ENCODE results near the gene EPHA4.

Gene EPHA4

GRCh38 chr2:221572219-221572820 is at the start of gene EPHA4:
Gene EPHA4, minus strand, starts transcription at chr2:221572304. Its CDS starts 56 bp downstream, at chr2:221572248.
- peak; percentile 82 to 94 (median 90) for DNase-seq

- no peak for DNase-seq
Observed at GRCh38 chr2:221618007-221618406, 45.9 kb upstream of the EPHA4 start.

- DNase-seq: no peak
Observed at GRCh38 chr2:221616561-221616960, 44.5 kb upstream of the EPHA4 start.

- DNase-seq: no peak
Observed at GRCh38 chr2:221614274-221614673, 42.2 kb upstream of the EPHA4 start.

DNA sequence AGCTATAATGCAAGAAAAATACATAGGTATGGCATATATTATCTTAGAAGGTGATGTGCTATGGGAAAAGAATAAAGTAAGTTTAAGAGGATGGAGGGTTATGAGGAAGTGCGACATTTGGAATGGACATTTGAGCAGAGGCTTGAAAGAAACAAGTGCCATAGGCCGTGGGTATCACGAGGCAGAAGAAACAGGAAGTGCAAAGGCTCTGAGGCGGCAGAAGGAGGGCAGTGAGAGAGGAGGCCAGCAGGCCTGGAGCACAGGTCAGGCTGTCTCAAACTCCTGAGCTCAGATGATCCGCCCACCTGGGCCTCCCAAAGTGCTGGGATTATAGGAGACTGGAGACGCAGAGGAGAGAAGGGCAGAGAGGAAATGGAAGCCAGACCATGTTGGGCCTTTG is 40.7 kb upstream of the EPHA4 start:
- no peak for DNase-seq

DNA sequence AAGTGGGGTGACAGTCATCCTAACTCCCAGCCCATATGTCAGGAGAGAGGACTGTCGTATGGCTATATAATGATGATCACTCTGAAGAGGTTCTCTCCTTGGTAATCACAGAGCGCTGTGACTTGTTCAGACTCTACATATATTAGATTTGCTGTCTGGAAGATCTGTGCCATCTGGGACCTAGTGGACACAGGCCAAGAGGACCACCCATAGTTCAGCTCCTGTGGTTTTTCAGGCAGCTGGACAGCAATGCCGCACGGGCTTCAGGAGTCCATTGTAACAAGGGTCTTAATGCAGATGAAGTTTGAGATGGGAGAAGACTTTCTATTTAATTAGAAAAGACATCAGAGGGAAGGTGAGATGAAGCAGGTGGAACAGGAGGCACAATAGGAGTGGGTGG is 40.1 kb upstream of the EPHA4 start:
- DNase-seq: no peak

DNA sequence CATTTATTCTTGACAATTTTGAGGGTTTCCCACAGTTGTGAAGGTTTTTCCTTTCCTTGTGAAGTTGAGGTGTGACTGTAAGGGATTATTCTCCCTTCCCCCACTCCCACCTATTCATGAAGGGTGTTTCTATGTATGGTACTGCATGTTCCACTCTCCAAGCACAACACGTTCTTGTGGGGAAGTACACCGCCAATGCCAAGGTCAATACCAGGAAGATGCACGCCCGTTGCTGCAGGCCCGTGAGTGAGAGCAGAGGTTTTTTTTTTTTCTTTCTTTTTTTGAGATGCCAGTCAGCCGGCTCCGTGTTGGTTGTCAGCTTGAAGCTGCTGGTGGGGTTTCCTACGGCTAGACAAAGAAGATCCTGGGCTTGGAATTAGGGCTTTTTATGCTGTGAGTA is 38.6 kb upstream of the EPHA4 start:
- no peak for DNase-seq

- no peak for DNase-seq
Observed at GRCh38 chr2:221610255-221610654, 38.2 kb upstream of the EPHA4 start.

- DNase-seq: no peak
Observed at GRCh38 chr2:221608442-221608841, 36.3 kb upstream of the EPHA4 start.

GRCh38 chr2:221606424-221606823 is 34.3 kb upstream of the EPHA4 start:
- DNase-seq: no peak

DNA sequence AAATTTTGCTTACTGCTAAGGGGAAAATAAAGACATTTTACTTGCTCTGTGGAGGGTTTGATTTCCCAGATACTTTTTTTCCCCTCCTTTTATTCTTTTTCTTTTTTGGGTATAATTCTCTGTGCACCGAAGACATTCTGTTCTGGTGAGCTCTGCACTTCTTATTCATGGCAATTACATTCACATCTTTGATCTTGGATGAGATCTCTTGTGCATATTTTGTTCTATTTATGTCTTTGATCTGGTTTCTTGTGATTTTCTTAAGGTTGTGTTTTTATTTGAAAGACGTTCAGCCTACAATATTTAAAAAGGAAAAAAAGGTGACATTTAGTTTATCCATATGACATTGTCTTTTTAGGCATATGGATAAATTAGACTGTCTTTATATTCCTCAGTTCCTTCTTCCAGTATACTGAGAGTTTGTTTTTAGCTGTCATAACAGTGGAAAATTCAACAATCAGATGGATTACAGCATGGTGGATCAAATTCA is 33.7 kb upstream of the EPHA4 start:
- DNase-seq: no peak

DNA sequence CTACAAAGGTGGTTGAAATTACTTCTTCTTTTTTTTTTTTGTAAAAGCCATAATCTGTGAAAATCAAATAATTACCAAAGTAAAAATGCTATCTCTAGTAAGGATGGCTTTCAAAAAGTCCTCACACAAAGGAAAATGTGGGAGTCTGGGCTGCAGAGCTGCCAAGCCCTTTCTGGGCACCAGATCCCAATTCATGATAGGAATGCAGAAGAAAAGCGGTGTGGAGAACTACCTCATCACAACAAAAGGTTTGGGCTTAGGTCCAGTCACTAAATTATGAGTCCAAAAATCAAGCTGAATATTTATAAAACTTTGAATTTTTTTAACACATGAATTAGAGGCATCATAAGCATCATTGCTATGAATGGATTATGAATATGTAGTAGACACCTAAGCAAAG is 30.8 kb upstream of the EPHA4 start:
- DNase-seq: no peak

GRCh38 chr2:221601376-221601775 is 29.3 kb upstream of the EPHA4 start:
- DNase-seq: no peak

DNA sequence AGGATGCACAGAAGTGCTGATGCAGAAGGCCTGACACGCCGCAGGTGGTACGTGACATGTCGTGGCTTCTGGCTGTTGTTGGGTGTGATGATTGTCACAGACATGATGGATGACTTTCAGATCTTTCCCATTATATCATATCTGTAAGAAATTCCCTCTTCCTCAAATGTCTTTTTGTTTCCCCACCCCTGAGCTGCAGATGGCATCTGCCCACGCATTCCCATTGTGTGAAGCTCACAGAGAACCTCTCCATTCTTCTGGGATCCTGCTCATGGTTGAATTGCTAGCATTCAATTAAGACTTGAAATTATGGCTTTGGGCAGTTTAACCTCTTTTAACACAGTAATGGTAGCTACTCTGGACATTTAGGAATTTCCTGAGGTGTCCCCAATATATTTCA is 28.3 kb upstream of the EPHA4 start:
- DNase-seq: no peak

GRCh38 chr2:221596192-221596591 is 24.1 kb upstream of the EPHA4 start:
- DNase-seq: peak in 1 of 3 donors; percentile 2

- no peak for DNase-seq
Observed at GRCh38 chr2:221590861-221591365, 18.8 kb upstream of the EPHA4 start.

GRCh38 chr2:221589696-221590095 is 17.6 kb upstream of the EPHA4 start:
- no peak for DNase-seq

DNA sequence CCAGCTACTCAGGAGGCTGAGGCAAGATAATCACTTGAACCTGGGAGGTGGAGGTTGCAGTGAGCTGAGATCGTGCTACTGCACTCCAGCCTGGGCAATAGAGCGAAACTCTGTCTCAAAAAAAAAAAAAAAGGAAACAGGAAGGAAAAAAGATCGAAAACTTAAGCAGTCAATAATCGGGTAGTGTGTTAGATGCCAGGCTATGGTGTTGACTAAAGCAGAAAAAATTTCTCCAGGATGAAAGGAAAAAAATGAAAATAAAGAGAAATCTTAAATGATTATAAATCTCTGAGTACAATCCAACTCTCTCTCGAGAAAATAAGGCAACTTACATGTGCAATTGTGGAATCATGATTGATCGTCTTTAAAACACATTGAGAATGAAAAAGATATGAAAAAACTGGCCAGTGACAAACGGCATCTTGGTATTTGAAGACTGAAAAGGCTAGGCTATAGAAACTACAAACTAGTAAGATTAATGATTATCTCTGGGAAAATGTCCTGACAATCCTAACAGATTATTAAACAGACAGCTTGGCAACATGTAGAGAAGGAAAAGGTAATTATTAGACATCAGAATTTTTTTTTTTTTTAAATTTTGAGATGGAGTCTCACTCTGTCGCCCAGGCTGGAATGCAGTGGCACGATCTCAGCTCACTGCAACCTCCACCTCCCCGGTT is 16.3 kb upstream of the EPHA4 start:
- no peak for DNase-seq

GRCh38 chr2:221581986-221582385 is 9.9 kb upstream of the EPHA4 start:
- no peak for DNase-seq

DNA sequence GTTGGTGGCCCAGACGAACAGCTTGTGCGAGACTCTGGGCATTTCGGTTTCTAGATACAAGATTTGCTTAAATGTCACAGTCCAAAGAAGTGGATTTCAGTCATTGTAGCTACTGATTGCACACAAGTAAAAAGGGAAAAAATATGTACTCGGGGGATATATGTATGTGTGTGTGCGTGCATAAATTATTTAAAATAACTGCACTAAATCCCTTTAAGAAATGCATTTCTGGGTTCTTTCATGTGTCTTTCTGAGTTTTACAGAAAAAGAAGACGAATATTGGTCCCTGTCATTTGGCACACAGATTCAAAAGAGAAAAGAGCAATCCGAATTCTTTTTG is 2.1 kb upstream of the EPHA4 start:
- DNase-seq: no peak

DNA sequence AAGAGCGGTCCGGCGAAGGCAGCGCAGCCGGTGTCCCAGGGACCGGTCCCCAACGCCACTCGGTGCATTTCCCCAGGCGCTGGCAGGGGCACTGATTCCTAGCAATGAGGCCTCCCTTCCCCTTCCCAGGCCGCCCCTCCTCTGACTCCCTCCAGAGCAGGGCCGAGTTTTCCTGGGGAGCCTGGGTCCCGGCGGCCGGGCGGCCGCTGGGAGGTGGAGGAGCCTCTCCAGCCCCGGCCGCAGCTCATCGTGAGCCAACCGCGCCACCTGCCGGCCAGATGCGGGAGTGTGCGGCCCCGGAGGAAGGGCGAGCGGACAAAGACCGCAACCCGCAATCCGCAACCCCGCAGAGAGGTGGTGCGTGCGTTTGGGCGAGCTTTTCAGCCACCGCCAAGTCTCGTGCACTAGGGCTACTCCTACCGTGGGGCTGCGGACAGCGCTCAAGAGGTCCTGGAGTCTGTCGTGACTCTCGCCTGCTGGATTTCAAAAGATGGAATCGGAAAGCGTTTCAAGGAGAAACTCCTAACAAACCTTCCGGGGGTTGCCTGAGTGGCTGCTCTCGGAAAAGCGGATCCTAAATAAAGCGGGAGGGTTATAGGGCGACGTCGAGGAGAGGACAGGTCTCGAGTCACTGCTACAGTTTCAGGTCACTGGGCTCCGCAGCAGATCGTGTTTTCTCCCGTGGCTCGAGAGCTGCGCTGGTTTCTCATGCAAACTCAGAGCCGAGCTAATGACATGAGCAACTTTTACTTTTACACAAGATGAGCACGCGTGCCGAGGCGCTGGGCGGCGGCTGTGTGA is 1.5 kb upstream of the EPHA4 start:
- DNase-seq: peak; percentile 79 to 92 (median 88)

DNA sequence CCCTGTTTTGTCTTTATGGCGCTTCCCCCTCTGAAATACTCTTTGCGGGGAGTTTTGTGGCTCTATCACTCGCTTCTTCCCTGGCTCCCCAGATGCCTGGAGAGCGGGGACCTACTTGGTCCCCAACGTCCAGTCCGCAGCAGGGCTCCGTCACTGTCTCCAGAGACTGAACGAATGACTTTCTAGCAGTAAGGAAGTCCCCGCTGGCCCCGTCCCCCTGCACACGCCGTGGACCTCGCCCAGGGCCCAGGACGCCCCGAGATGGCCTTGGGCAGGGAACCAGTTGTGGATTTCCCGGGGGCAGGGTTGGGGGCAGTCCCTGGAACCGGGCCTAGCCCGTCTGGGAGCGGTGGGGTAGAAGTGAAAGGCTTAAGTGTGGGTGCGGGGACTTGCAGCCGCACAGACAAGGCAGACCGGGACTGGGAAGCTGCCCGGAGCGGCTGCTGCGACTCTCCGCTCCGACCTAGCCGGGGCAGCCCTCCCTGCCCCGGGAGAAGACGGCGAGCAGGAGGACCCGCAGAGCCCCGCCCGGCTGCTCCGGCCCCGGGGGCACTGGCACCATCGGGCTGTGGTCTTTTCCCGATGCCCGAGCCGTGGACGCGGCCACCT is 821 bp upstream of the EPHA4 start:
- DNase-seq: peak; percentile 36 to 59 (median 49)

DNA sequence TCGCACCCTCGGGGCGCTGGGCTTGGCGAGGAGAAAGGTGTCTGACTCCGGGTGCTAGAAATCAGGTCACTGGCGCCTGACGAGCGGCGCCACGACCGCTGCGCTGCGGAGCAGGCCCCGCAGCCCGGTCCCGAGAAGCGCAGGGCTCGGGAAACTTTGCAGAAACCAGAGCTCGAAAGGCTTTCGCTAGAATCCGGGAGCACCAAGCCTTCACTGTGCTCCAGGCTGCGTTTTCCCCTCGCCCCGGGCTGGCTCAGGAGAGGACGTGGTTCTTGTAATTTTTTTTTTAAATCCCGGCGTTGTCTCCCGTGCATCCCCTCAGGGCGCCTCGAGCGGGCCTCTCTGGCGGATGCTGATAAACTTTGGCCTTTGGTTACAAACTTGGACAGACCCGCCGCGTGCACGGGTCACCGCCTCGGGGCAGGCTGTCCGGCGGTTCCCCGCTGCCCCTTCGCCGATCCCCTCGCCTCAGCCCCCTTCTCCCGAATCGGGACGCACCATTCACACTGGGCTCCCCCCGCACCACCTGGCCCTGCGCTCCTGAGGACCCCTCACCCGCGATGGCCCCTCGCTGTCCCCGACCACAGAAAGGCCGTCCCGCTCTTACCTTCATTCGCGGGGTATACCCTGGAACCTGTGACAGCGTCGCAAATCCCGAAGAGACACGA is 419 bp downstream of the EPHA4 start:
- peak in 2 of 3 donors; percentile 6 to 20 for DNase-seq

Measured in suppressor macrophage treated with lipopolysaccharide for 1 hour (primary cell).